IMR-90 (cell line): ENCODE measurements around the gene NHLRC3. TPM values are rescaled to one million over a fixed set of nuclear protein-coding genes. Genes with fewer than 3 reads are reported as not detected.

Source experiments
- ATAC-seq: fragments of 200-7000 bp; cut with Tn5 transposase; 2 replicates; pipeline ENCODE4 v1.9.1; 2020; ENCODE audit warnings: low read depth, mild to moderate bottlenecking, moderate library complexity
- BruUV-seq: library from RNA; stranded (reverse); fragments of 400-500 nt; replicated peaks from 2 replicates; lab custom pipeline; 2021; lab: Mats Ljungman, UMichigan
- CTCF ChIA-PET: fragments of 300-600 bp; formaldehyde crosslinking; extraction: SDS; loops from one replicate; lab custom pipeline; 2021; ENCODE audit warnings: antibody characterized with exemption; lab: Yijun Ruan, JAX
- POLR2A ChIA-PET: fragments of 300-600 bp; sonication (Branson Sonifier 250); formaldehyde crosslinking; loops from one replicate; lab custom pipeline; 2022; ENCODE audit warnings: antibody characterized with exemption; ENCODE audit not compliant: unreplicated experiment; lab: Charles Lee
- DNase-seq: peaks from one replicate; pipeline ENCODE4 v3.0.0; 2013
- H2AFZ ChIP-seq: replicated peaks from 2 replicates; pipeline ENCODE3; 2013; ENCODE audit warnings: low read length, mild to moderate bottlenecking; ENCODE audit not compliant: poor library complexity
- H2AK5ac ChIP-seq: 2 replicates; pipeline ENCODE4 v1.6.1; 2013; ENCODE audit warnings: low read depth, low read length, inconsistent platforms
- H2AK9ac ChIP-seq: replicated peaks from 2 replicates; pipeline ENCODE3; 2013; ENCODE audit warnings: mild to moderate bottlenecking, low read depth, low read length, moderate library complexity; ENCODE audit not compliant: poor library complexity
- H2BK120ac ChIP-seq: 2 replicates; pipeline ENCODE4 v1.6.1; 2013; ENCODE audit warnings: low read depth, low read length, inconsistent platforms
- H2BK15ac ChIP-seq: 3 replicates; pipeline ENCODE4 v1.6.1; 2013; ENCODE audit warnings: low read depth, low read length, inconsistent platforms
- H2BK20ac ChIP-seq: 2 replicates; pipeline ENCODE4 v1.6.1; 2013; ENCODE audit warnings: low read depth, mild to moderate bottlenecking, inconsistent platforms, low read length, moderate library complexity
- H2BK5ac ChIP-seq: 2 replicates; pipeline ENCODE4 v1.6.1; 2013; ENCODE audit warnings: mild to moderate bottlenecking, low read depth, low read length, inconsistent platforms; ENCODE audit not compliant: poor library complexity, severe bottlenecking
- H3K14ac ChIP-seq: replicated peaks from 2 replicates; pipeline ENCODE4 v1.6.1; 2013; ENCODE audit warnings: low read depth, low read length, inconsistent platforms
- H3K18ac ChIP-seq: 2 replicates; pipeline ENCODE4 v1.6.1; 2013; ENCODE audit warnings: low read depth, low read length, control low read depth
- H3K23ac ChIP-seq: 2 replicates; pipeline ENCODE4 v1.6.1; 2013; ENCODE audit warnings: low read depth, low read length, inconsistent platforms
- H3K27ac ChIP-seq: 2 replicates; pipeline ENCODE4 v1.5.1; 2013; ENCODE audit warnings: mild to moderate bottlenecking, control low read depth, low read length; ENCODE audit not compliant: insufficient read depth
- H3K27me3 ChIP-seq: 2 replicates; pipeline ENCODE4 v1.6.1; 2013; ENCODE audit warnings: low read length; ENCODE audit not compliant: control insufficient read depth, insufficient read depth
- H3K36me3 ChIP-seq: 2 replicates; pipeline ENCODE4 v1.6.1; 2013; ENCODE audit warnings: low read length, mixed read lengths; ENCODE audit not compliant: control insufficient read depth, insufficient read depth
- H3K4ac ChIP-seq: 2 replicates; pipeline ENCODE4 v1.6.1; 2013; ENCODE audit warnings: low read depth, low read length, inconsistent platforms
- H3K4me1 ChIP-seq: 2 replicates; pipeline ENCODE4 v1.6.1; 2013; ENCODE audit warnings: low read length, mixed read lengths; ENCODE audit not compliant: control insufficient read depth, insufficient read depth
- H3K4me2 ChIP-seq: 2 replicates; pipeline ENCODE4 v1.6.1; 2013; ENCODE audit warnings: low read depth, mild to moderate bottlenecking, control low read depth, low read length, moderate library complexity
- H3K4me3 ChIP-seq: 2 replicates; pipeline ENCODE4 v1.5.1; 2013; ENCODE audit warnings: low read depth, mild to moderate bottlenecking, control low read depth, low read length, moderate library complexity; ENCODE audit not compliant: insufficient read depth
- H3K56ac ChIP-seq: 2 replicates; pipeline ENCODE4 v1.6.1; 2013; ENCODE audit warnings: low read length, inconsistent platforms; ENCODE audit not compliant: insufficient read depth; ENCODE audit errors: extremely low read depth
- H3K79me1 ChIP-seq, 2 experiments: 2 replicates each; pipeline ENCODE4 v1.6.1; 2013; ENCODE audit warnings: low read length in 2 of 2, inconsistent platforms in 1 of 2, low read depth in 1 of 2
- H3K9ac ChIP-seq: 2 replicates; pipeline ENCODE4 v1.6.1; 2013; ENCODE audit warnings: low read depth, low read length, control low read depth
- H3K9me1 ChIP-seq: 2 replicates; pipeline ENCODE4 v1.6.1; 2013; ENCODE audit warnings: low read length, inconsistent platforms; ENCODE audit not compliant: insufficient read depth
- H3K9me3 ChIP-seq: 2 replicates; pipeline ENCODE4 v1.6.1; 2013; ENCODE audit warnings: low read length; ENCODE audit not compliant: control insufficient read depth, insufficient read depth
- H4K20me1 ChIP-seq: 2 replicates; pipeline ENCODE4 v1.6.1; 2013; ENCODE audit warnings: low read length, inconsistent platforms; ENCODE audit not compliant: insufficient read depth
- H4K5ac ChIP-seq: 2 replicates; pipeline ENCODE4 v1.6.1; 2013; ENCODE audit warnings: mild to moderate bottlenecking, low read depth, low read length, control low read depth
- H4K8ac ChIP-seq, 2 experiments: 2 replicates each; pipeline ENCODE4 v1.6.1; 2013; ENCODE audit warnings: low read depth in 2 of 2, low read length in 2 of 2, control low read depth in 1 of 2, inconsistent platforms in 1 of 2
- H4K91ac ChIP-seq: 2 replicates; pipeline ENCODE4 v1.6.1; 2013; ENCODE audit warnings: low read depth, low read length, inconsistent platforms; ENCODE audit not compliant: insufficient read depth
- BHLHE40 ChIP-seq: fragments of 150-350 bp; IDR thresholded peaks from 2 replicates; pipeline ENCODE4 v1.6.1; 2016; ENCODE audit warnings: mild to moderate bottlenecking, low read depth, low read length
- CEBPB ChIP-seq: IDR thresholded peaks from 2 replicates; pipeline ENCODE4 v1.6.1; 2012; ENCODE audit warnings: low read depth, low read length, improper control_type of control experiment
- CHD1 ChIP-seq: IDR thresholded peaks from 2 replicates; pipeline ENCODE4 v1.6.1; 2012; ENCODE audit warnings: low read depth, low read length, improper control_type of control experiment
- ELK1 ChIP-seq: fragments of 150-350 bp; IDR thresholded peaks from 2 replicates; pipeline ENCODE4 v1.6.1; 2016; ENCODE audit warnings: low read depth, mild to moderate bottlenecking, low read length, moderate library complexity, borderline replicate concordance
- FOS ChIP-seq: fragments of 150-350 bp; IDR thresholded peaks from 2 replicates; pipeline ENCODE4 v1.6.1; 2016; ENCODE audit warnings: low read depth, low read length
- MAFK ChIP-seq: IDR thresholded peaks from 2 replicates; pipeline ENCODE4 v1.6.1; 2012; ENCODE audit warnings: low read depth, low read length, improper control_type of control experiment
- MAZ ChIP-seq: IDR thresholded peaks from 2 replicates; pipeline ENCODE4 v1.6.1; 2012; ENCODE audit warnings: low read depth, mild to moderate bottlenecking, low read length, improper control_type of control experiment, moderate library complexity, borderline replicate concordance
- MXI1 ChIP-seq: IDR thresholded peaks from 2 replicates; pipeline ENCODE4 v1.6.1; 2012; ENCODE audit warnings: low read depth, mild to moderate bottlenecking, low read length, moderate library complexity, borderline replicate concordance
- NFE2L2 ChIP-seq: fragments of 150-350 bp; IDR thresholded peaks from 2 replicates; pipeline ENCODE4 v1.6.1; 2016; ENCODE audit warnings: low read depth, mild to moderate bottlenecking, low read length
- RAD21 ChIP-seq: IDR thresholded peaks from 2 replicates; pipeline ENCODE4 v1.6.1; 2012; ENCODE audit warnings: low read length, improper control_type of control experiment
- RFX5 ChIP-seq: IDR thresholded peaks from 2 replicates; pipeline ENCODE4 v1.8.0; 2012; ENCODE audit warnings: low read depth, mild to moderate bottlenecking, low read length, moderate library complexity
- SMC3 ChIP-seq: fragments of 150-350 bp; IDR thresholded peaks from 2 replicates; pipeline ENCODE4 v1.6.1; 2016; ENCODE audit warnings: low read depth, mild to moderate bottlenecking, antibody characterized with exemption, low read length, moderate library complexity
- USF2 ChIP-seq: fragments of 150-350 bp; IDR thresholded peaks from 2 replicates; pipeline ENCODE4 v1.6.1; 2017; ENCODE audit warnings: mild to moderate bottlenecking, antibody characterized with exemption, low read length, low read depth
- WGBS, 2 experiments: methylation state at CpG; one replicate each; pipeline versions ENCODE4 v1.1.5 to v1.1.7; 2013; ENCODE audit warnings: missing lambda C conversion rate in 2 of 2; ENCODE audit not compliant: insufficient read length in 1 of 2; ENCODE audit errors: extremely low coverage in 2 of 2; 5-methylcytosine and 5-hydroxymethylcytosine counted together
- dilution Hi-C: fragments of 300-500 bp; cut with HindIII; formaldehyde crosslinking; loops from one replicate; pipeline ENCODE4 v1.14.3; 2018; ENCODE audit warnings: low sequenced_read_pairs; ENCODE audit not compliant: unreplicated experiment
- in situ Hi-C: fragments of 300-500 bp; cut with MboI; formaldehyde crosslinking; loops from 3 replicates; pipeline ENCODE4 v1.14.3; 2019; ENCODE audit warnings: low sequenced_read_pairs, inconsistent platforms, mixed read lengths
- intact Hi-C: fragments of 100-400 bp; cut with micrococcal nuclease; formaldehyde crosslinking; loops from 2 replicates; pipeline ENCODE4 v1.10.0; 2022
- polyA plus RNA-seq, 3 experiments: library from polyadenylated mRNA; depleted of rRNA; stranded (reverse); fragments of >200 nt; gene quantifications; 2 replicates each; pipeline ENCODE4 v1.2.3, GENCODE V29; 2012; ENCODE audit warnings: low replicate concordance in 1 of 3
- total RNA-seq: library from RNA; depleted of rRNA; stranded (reverse); fragments of >200 nt; gene quantifications from 2 replicates; pipeline ENCODE4 v1.2.3, GENCODE V29; 2012

NHLRC3 gene
- total and polyA plus RNA-seq, 2 of the 4 experiments (the other 2 are of a cell fraction): 3.0 to 4.2 TPM

- in situ Hi-C loops (no loop called here), intact Hi-C loops (loop anchor here (5.0 to 10.0 kb wide), 3 partner anchors 379 to 646 kb away; partner anchors contain the start of gene LHFPL6), dilution Hi-C loops (no loop called here)
- H2BK15ac ChIP-seq: no peak overlapping the region
- ChIA-PET POLR2A (no interaction called here), CTCF (interaction anchor here (1.3 kb wide), 1 partner anchor 12 kb away, joined by 3 read pairs; no protein-coding TSS in a partner anchor)
- peak overlapping the region; percentile 98 for H3K4me2 ChIP-seq
- H3K4ac ChIP-seq: no peak overlapping the region
- no TSS peak for BruUV-seq
- peaks cover 4% of the 10 kb centered on the region; the same call in 1 of the 2 replicates for H4K20me1 ChIP-seq
- WGBS, 2 experiments: no CpG with 5 or more reads among the region's 9 CpGs
- peaks cover 14 to 35% of the 10 kb centered on the region in 2 experiments for H3K79me1 ChIP-seq
- DNase-seq: peak; percentile 4
- no peak overlapping the region for H2BK20ac ChIP-seq
- H3K27ac ChIP-seq: no peak overlapping the region
- H4K5ac ChIP-seq: no peak overlapping the region; the same call in 1 of the 2 replicates
- no peak overlapping the region for H2AFZ ChIP-seq
- no peaks in the 10 kb centered on the region for H3K9me3 ChIP-seq
- H4K91ac ChIP-seq: no peak overlapping the region
- H3K36me3 ChIP-seq: no peaks in the 10 kb centered on the region; the same call in 1 of the 2 replicates
- peak overlapping the region; percentile 25; the same call in 1 of the 2 replicates for H3K14ac ChIP-seq
- H2BK120ac ChIP-seq: no peak overlapping the region
- H3K9ac ChIP-seq: peak overlapping the region; percentile 79; the same call in 1 of the 2 replicates
- H3K9me1 ChIP-seq: no peaks in the 10 kb centered on the region; the same call in 1 of the 2 replicates
- peaks cover 2% of the 10 kb centered on the region; the same call in 1 of the 2 replicates for H3K4me1 ChIP-seq
- no peak overlapping the region for H2AK9ac ChIP-seq
- peak overlapping the region; percentile 86 for H3K23ac ChIP-seq
- 0 out of 2 replicates have a peak overlapping the region, but pooled peaks have one; percentile 50 for H3K56ac ChIP-seq
- peak overlapping the region; percentile 85 for H3K4me3 ChIP-seq
- ATAC-seq: no peak
- H3K27me3 ChIP-seq: no peaks in the 10 kb centered on the region
- H2AK5ac ChIP-seq: no peak overlapping the region
- TF ChIP-seq CEBPB (no peak), FOS (no peak), MAFK (no peak), MXI1 (no peak), NFE2L2 (no peak), USF2 (no peak), CHD1 (no peak), RFX5 (no peak), MAZ (no peak), BHLHE40 (no peak), SMC3 (no peak), ELK1 (no peak), RAD21 (no peak)
- no peak overlapping the region for H3K18ac ChIP-seq
- peak overlapping the region; percentile 4 to 47; a peak in 1 of 4 replicates for H4K8ac ChIP-seq
- H2BK5ac ChIP-seq: no peak overlapping the region
Measured at GRCh38 chr13:39036212-39036611, 2.0 kb upstream of the NHLRC3 start.
